H9 (cell line): ENCODE measurements around the gene TBC1D4. TPM values are rescaled to one million over a fixed set of nuclear protein-coding genes. Genes with fewer than 3 reads are reported as not detected.

Experiments
- DNase-seq: peaks from one replicate; pipeline ENCODE4 v3.0.0-alpha.2; 2017
- H2AFZ ChIP-seq: one replicate; pipeline ENCODE4 v1.6.1; 2013; ENCODE audit warnings: mild to moderate bottlenecking, low read length, control low read depth, moderate library complexity
- H2AK5ac ChIP-seq: 2 replicates; pipeline ENCODE4 v1.6.1; 2013; ENCODE audit warnings: low read length, control low read depth, mixed read lengths; ENCODE audit not compliant: insufficient read length
- H2BK120ac ChIP-seq: one replicate; pipeline ENCODE4 v1.6.1; 2013; ENCODE audit warnings: low read depth, mild to moderate bottlenecking, low read length, control low read depth, inconsistent platforms; ENCODE audit not compliant: poor library complexity, severe bottlenecking
- H2BK12ac ChIP-seq: 2 replicates; pipeline ENCODE4 v1.6.1; 2013; ENCODE audit warnings: low read length, control low read depth, mixed read lengths, low read depth; ENCODE audit not compliant: insufficient read length
- H2BK15ac ChIP-seq: 2 replicates; pipeline ENCODE4 v1.6.1; 2013; ENCODE audit warnings: low read depth, low read length, control low read depth
- H2BK20ac ChIP-seq: one replicate; pipeline ENCODE4 v1.6.1; 2013; ENCODE audit warnings: low read depth, mild to moderate bottlenecking, low read length, control low read depth, inconsistent platforms; ENCODE audit not compliant: poor library complexity, severe bottlenecking
- H2BK5ac ChIP-seq: 2 replicates; pipeline ENCODE4 v1.6.1; 2013; ENCODE audit warnings: low read length, control low read depth, mixed read lengths; ENCODE audit not compliant: insufficient read length
- H3K14ac ChIP-seq: 2 replicates; pipeline ENCODE4 v1.6.1; 2013; ENCODE audit warnings: low read length, control low read depth; ENCODE audit not compliant: insufficient read depth
- H3K18ac ChIP-seq: 2 replicates; pipeline ENCODE4 v1.6.1; 2013; ENCODE audit warnings: low read depth, mild to moderate bottlenecking, mixed read lengths, low read length, control low read depth; ENCODE audit not compliant: insufficient read length
- H3K23ac ChIP-seq: 2 replicates; pipeline ENCODE4 v1.6.1; 2013; ENCODE audit warnings: low read length, control low read depth, mixed read lengths, low read depth; ENCODE audit not compliant: insufficient read length
- H3K23me2 ChIP-seq: 2 replicates; pipeline ENCODE4 v1.6.1; 2013; ENCODE audit warnings: low read depth, mild to moderate bottlenecking, mixed read lengths, low read length, control low read depth; ENCODE audit not compliant: insufficient read length, poor library complexity, severe bottlenecking
- H3K27ac ChIP-seq: 2 replicates; pipeline ENCODE4 v1.5.1; 2013; ENCODE audit warnings: low read length, control low read depth, mixed read lengths, low read depth; ENCODE audit not compliant: insufficient read length
- H3K27me3 ChIP-seq: 2 replicates; pipeline ENCODE4 v1.6.1; 2013; ENCODE audit warnings: low read length, control low read depth, inconsistent platforms; ENCODE audit not compliant: insufficient read depth
- H3K4ac ChIP-seq: 2 replicates; pipeline ENCODE4 v1.6.1; 2013; ENCODE audit warnings: low read depth, mild to moderate bottlenecking, control low read depth, inconsistent platforms, low read length, moderate library complexity
- H3K4me1 ChIP-seq: 2 replicates; pipeline ENCODE4 v1.6.1; 2013; ENCODE audit warnings: low read length, control low read depth, inconsistent platforms; ENCODE audit not compliant: insufficient read depth
- H3K4me2 ChIP-seq: 2 replicates; pipeline ENCODE4 v1.6.1; 2013; ENCODE audit warnings: low read length, control low read depth, mixed read lengths; ENCODE audit not compliant: insufficient read length, insufficient read depth
- H3K56ac ChIP-seq: 2 replicates; pipeline ENCODE4 v1.6.1; 2013; ENCODE audit warnings: low read depth, mild to moderate bottlenecking, mixed read lengths, low read length, control low read depth; ENCODE audit not compliant: insufficient read length
- H3K79me1 ChIP-seq: 2 replicates; pipeline ENCODE4 v1.6.1; 2013; ENCODE audit warnings: low read depth, mild to moderate bottlenecking, moderate library complexity, low read length, control low read depth, inconsistent platforms; ENCODE audit not compliant: insufficient read depth, poor library complexity, severe bottlenecking
- H3K79me2 ChIP-seq: 2 replicates; pipeline ENCODE4 v1.6.1; 2013; ENCODE audit warnings: low read length, control low read depth, inconsistent platforms; ENCODE audit not compliant: insufficient read depth
- H3K9ac ChIP-seq: 2 replicates; pipeline ENCODE4 v1.6.1; 2013; ENCODE audit warnings: low read length, control low read depth, mixed read lengths; ENCODE audit not compliant: insufficient read length; ENCODE audit errors: extremely low read depth
- H3K9me3 ChIP-seq: one replicate; pipeline ENCODE4 v1.6.1; 2013; ENCODE audit warnings: low read depth, low read length, inconsistent platforms; ENCODE audit not compliant: control insufficient read depth
- H3T11ph ChIP-seq: one replicate; pipeline ENCODE4 v1.6.1; 2013; ENCODE audit warnings: mild to moderate bottlenecking, low read length, control low read depth, inconsistent platforms
- H4K20me1 ChIP-seq: one replicate; pipeline ENCODE4 v1.6.1; 2013; ENCODE audit not compliant: control insufficient read depth, insufficient read length, insufficient read depth
- H4K5ac ChIP-seq: 2 replicates; pipeline ENCODE4 v1.6.1; 2013; ENCODE audit warnings: low read depth, mild to moderate bottlenecking, mixed read lengths, low read length, control low read depth; ENCODE audit not compliant: insufficient read length
- H4K8ac ChIP-seq: replicated peaks from 2 replicates; pipeline ENCODE4 v1.6.1; 2013; ENCODE audit warnings: low read length, control low read depth, mixed read lengths, low read depth; ENCODE audit not compliant: insufficient read length
- H4K91ac ChIP-seq: 2 replicates; pipeline ENCODE4 v1.6.1; 2013; ENCODE audit warnings: low read depth, mild to moderate bottlenecking, moderate library complexity, mixed read lengths, low read length, control low read depth; ENCODE audit not compliant: insufficient read length
- H3K27ac Mint-ChIP-seq, 3 experiments: 2 replicates in 2 of 3; 3 replicates in 1 of 3; pipeline ENCODE4 v1.8.0; 2020 to 2021; ENCODE audit warnings: mixed read lengths in 3 of 3, mild to moderate bottlenecking in 1 of 3, moderate library complexity in 1 of 3
- H3K27me3 Mint-ChIP-seq: 2 replicates; pipeline ENCODE4 v1.8.0; 2021; ENCODE audit warnings: low read depth, mild to moderate bottlenecking, moderate library complexity, mixed read lengths
- H3K36me3 Mint-ChIP-seq, 3 experiments: 2 replicates in 2 of 3; 3 replicates in 1 of 3; pipeline ENCODE4 v1.8.0; 2020 to 2021; ENCODE audit warnings: low read depth in 3 of 3, mixed read lengths in 3 of 3; ENCODE audit not compliant: insufficient read depth in 1 of 3
- H3K4me1 Mint-ChIP-seq, 2 experiments: 2 replicates each; pipeline ENCODE4 v1.8.0; 2020; ENCODE audit warnings: mixed read lengths in 2 of 2
- H3K4me3 Mint-ChIP-seq, 2 experiments: 2 replicates in 1 of 2; 3 replicates in 1 of 2; pipeline ENCODE4 v1.8.0; 2020 to 2021; ENCODE audit warnings: mild to moderate bottlenecking in 2 of 2, mixed read lengths in 2 of 2, moderate library complexity in 1 of 2
- H3K9me3 Mint-ChIP-seq, 2 experiments: 2 replicates in 1 of 2; 3 replicates in 1 of 2; pipeline ENCODE4 v1.8.0; 2020; ENCODE audit warnings: mild to moderate bottlenecking in 2 of 2, mixed read lengths in 2 of 2, moderate library complexity in 1 of 2
- WGBS: extraction: QIAGEN DNeasy Blood & Tissue Kit; methylation state at CpG from one replicate; pipeline ENCODE4 v1.1.7; 2013; ENCODE audit warnings: missing lambda C conversion rate, low lambda C conversion rate, mixed read lengths; ENCODE audit not compliant: insufficient read length; ENCODE audit errors: extremely low coverage; 5-methylcytosine and 5-hydroxymethylcytosine counted together
- total RNA-seq: library from RNA; stranded (reverse); gene quantifications from 2 replicates; pipeline ENCODE4 v1.2.1, GENCODE V29; 2021
- TF ChIP-seq, protein P1 (sequence below): fragments of 200-600 bp; sonication (generic); conservative IDR thresholded peaks from 3 replicates; pipeline ENCODE4 v1.8.0; 2021; ENCODE audit warnings: antibody characterized with exemption, mild to moderate bottlenecking

TBC1D4 gene
- total RNA-seq, 1 experiment from 2014 or later = 10.5 TPM

DNA sequence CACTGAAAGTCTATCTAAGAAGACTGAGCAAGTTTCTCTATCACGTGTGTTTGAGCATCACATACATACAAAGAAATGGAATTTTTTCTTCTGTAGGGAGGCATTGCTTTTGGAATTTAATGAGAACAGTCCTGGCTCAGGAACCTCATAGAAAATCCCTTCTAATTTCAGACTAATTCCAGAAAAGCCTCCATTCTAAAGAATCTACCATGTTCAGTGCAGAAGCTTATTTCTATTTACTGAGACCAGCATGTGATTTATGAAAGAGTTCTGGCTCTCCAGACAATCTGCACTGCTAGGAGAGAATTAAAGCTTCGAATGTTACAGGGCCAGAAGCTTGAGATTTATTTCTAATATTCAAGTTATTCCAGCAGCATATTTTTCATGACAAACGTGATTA lies 186.8 kb downstream of the TBC1D4 start:
- TF ChIP-seq, protein P1, sequence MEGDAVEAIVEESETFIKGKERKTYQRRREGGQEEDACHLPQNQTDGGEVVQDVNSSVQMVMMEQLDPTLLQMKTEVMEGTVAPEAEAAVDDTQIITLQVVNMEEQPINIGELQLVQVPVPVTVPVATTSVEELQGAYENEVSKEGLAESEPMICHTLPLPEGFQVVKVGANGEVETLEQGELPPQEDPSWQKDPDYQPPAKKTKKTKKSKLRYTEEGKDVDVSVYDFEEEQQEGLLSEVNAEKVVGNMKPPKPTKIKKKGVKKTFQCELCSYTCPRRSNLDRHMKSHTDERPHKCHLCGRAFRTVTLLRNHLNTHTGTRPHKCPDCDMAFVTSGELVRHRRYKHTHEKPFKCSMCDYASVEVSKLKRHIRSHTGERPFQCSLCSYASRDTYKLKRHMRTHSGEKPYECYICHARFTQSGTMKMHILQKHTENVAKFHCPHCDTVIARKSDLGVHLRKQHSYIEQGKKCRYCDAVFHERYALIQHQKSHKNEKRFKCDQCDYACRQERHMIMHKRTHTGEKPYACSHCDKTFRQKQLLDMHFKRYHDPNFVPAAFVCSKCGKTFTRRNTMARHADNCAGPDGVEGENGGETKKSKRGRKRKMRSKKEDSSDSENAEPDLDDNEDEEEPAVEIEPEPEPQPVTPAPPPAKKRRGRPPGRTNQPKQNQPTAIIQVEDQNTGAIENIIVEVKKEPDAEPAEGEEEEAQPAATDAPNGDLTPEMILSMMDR = no peak
- no peak overlapping the region for H2BK120ac ChIP-seq
- H3K9ac ChIP-seq = no peak overlapping the region
- peaks cover 0 to 2% (median 0%) of the 10 kb centered on the region in 3 experiments; a peak in 1 of 7 replicates for H3K36me3 Mint-ChIP-seq
- H2AK5ac ChIP-seq = no peak overlapping the region
- no peak overlapping the region for H2BK15ac ChIP-seq
- H3K9me3 ChIP-seq = no peaks in the 10 kb centered on the region
- H3K27me3 ChIP-seq = no peaks in the 10 kb centered on the region; the same call in 1 of the 2 replicates
- peaks cover 12 to 15% of the 10 kb centered on the region in 2 experiments for H3K4me1 Mint-ChIP-seq
- H3K4me3 Mint-ChIP-seq = no peak overlapping the region
- no CpG with 5 or more reads among the region's 3 CpGs for WGBS
- no peak overlapping the region for H2BK20ac ChIP-seq
- H4K8ac ChIP-seq = no peak overlapping the region
- no peaks in the 10 kb centered on the region for H3K79me1 ChIP-seq
- no peak overlapping the region for H3K56ac ChIP-seq
- no peak overlapping the region for H3T11ph ChIP-seq
- no peak overlapping the region for H2AFZ ChIP-seq
- no peak overlapping the region for H3K14ac ChIP-seq
- H3K4me1 ChIP-seq = no peaks in the 10 kb centered on the region; the same call in 1 of the 2 replicates
- no peak overlapping the region for H3K18ac ChIP-seq
- H3K79me2 ChIP-seq = no peaks in the 10 kb centered on the region
- H3K9me3 Mint-ChIP-seq = no peaks in the 10 kb centered on the region
- DNase-seq = no peak
- H3K23ac ChIP-seq = no peak overlapping the region
- no peak overlapping the region for H4K5ac ChIP-seq
- H3K27ac ChIP-seq = no peak overlapping the region
- H2BK5ac ChIP-seq = no peak overlapping the region
- no peak overlapping the region for H3K4ac ChIP-seq
- H3K4me2 ChIP-seq = no peak overlapping the region
- H3K23me2 ChIP-seq = no peaks in the 10 kb centered on the region
- H3K27me3 Mint-ChIP-seq = no peaks in the 10 kb centered on the region
- H4K20me1 ChIP-seq = no peaks in the 10 kb centered on the region
- no peak overlapping the region for H4K91ac ChIP-seq
- no peak overlapping the region for H2BK12ac ChIP-seq
- no peak overlapping the region for H3K27ac Mint-ChIP-seq
